SU-DHL-6 (cell line): Measurements from ENCODE around the gene AGAP1.

Experiments
- H2AFZ ChIP-seq: fragments of 200-600 bp; sonication (generic); 2 replicates; pipeline ENCODE4 v1.6.1; 2014; ENCODE audit warnings: low read depth, mild to moderate bottlenecking, moderate library complexity, mixed read lengths, antibody characterized with exemption, low read length; ENCODE audit not compliant: severe bottlenecking
- H3F3A ChIP-seq: fragments of 200-600 bp; shearing (Covaris generic); 2 replicates; pipeline ENCODE4 v1.6.0; 2016; ENCODE audit warnings: antibody characterized with exemption, mild to moderate bottlenecking; ENCODE audit not compliant: insufficient read depth
- H3K27ac ChIP-seq: fragments of 200-600 bp; sonication (generic); 2 replicates; pipeline ENCODE4 v1.5.1; 2016; ENCODE audit warnings: low read depth, mild to moderate bottlenecking, low read length, moderate library complexity, mixed read lengths
- H3K27me3 ChIP-seq: fragments of 200-600 bp; sonication (generic), shearing (Covaris generic); 2 replicates; pipeline ENCODE4 v1.6.0; 2014; ENCODE audit warnings: mild to moderate bottlenecking, low read length
- H3K36me3 ChIP-seq: fragments of 200-600 bp; sonication (generic); 2 replicates; pipeline ENCODE4 v1.6.1; 2014; ENCODE audit warnings: mild to moderate bottlenecking, low read length, mixed read lengths
- H3K4me2 ChIP-seq: fragments of 300-600, 200-600 bp; shearing (Covaris generic), sonication (generic); 2 replicates; pipeline ENCODE4 v1.6.0; 2014; ENCODE audit warnings: low read length, low read depth, mild to moderate bottlenecking; ENCODE audit not compliant: poor library complexity, severe bottlenecking
- H3K4me3 ChIP-seq: fragments of 200-600 bp; sonication (generic); 2 replicates; pipeline ENCODE4 v1.5.1; 2014; ENCODE audit warnings: antibody characterized with exemption, low read length, mild to moderate bottlenecking, mixed read lengths; ENCODE audit not compliant: insufficient read depth, poor library complexity, severe bottlenecking
- H3K79me2 ChIP-seq: fragments of 200-600 bp; sonication (generic); 2 replicates; pipeline ENCODE4 v1.6.1; 2014; ENCODE audit warnings: mild to moderate bottlenecking, low read length, moderate library complexity; ENCODE audit not compliant: insufficient read depth
- H3K9ac ChIP-seq: fragments of 200-600 bp; sonication (generic); 2 replicates; pipeline ENCODE4 v1.7.0; 2014; ENCODE audit warnings: mild to moderate bottlenecking, low read length
- H3K9me2 ChIP-seq: fragments of 200-600 bp; sonication (generic); replicated peaks from 2 replicates; pipeline ENCODE4 v1.6.1; 2014; ENCODE audit warnings: low read length; ENCODE audit not compliant: insufficient read depth
- H3K9me3 ChIP-seq: fragments of 200-600 bp; sonication (generic); 2 replicates; pipeline ENCODE4 v1.6.1; 2014; ENCODE audit warnings: low read length, mixed read lengths; ENCODE audit not compliant: insufficient read depth
- H4K20me1 ChIP-seq: fragments of 200-600 bp; sonication (generic); 2 replicates; pipeline ENCODE4 v1.6.1; 2014; ENCODE audit warnings: low read depth, mild to moderate bottlenecking, antibody characterized with exemption, low read length, moderate library complexity, mixed read lengths
- EZH2phosphoT487 ChIP-seq: fragments of 200-600 bp; sonication (generic), shearing (Covaris generic); conservative IDR thresholded peaks from 2 replicates; pipeline ENCODE4 v1.6.1; 2018; ENCODE audit warnings: mild to moderate bottlenecking, antibody characterized with exemption, low read length, moderate library complexity, mixed read lengths
- TF ChIP-seq, protein P1 (sequence below): fragments of 200-600 bp; sonication (generic); IDR thresholded peaks from one replicate; pipeline ENCODE4 v1.5.1; 2017; ENCODE audit warnings: antibody characterized with exemption, mild to moderate bottlenecking, low read length, moderate library complexity; ENCODE audit not compliant: insufficient read depth, poor library complexity, severe bottlenecking

Gene AGAP1

GRCh38 chr2:235634435-235635158 lies 140.8 kb downstream of the AGAP1 start:
- H3K27ac ChIP-seq, result no peak overlapping the region
- TF ChIP-seq, protein P1, sequence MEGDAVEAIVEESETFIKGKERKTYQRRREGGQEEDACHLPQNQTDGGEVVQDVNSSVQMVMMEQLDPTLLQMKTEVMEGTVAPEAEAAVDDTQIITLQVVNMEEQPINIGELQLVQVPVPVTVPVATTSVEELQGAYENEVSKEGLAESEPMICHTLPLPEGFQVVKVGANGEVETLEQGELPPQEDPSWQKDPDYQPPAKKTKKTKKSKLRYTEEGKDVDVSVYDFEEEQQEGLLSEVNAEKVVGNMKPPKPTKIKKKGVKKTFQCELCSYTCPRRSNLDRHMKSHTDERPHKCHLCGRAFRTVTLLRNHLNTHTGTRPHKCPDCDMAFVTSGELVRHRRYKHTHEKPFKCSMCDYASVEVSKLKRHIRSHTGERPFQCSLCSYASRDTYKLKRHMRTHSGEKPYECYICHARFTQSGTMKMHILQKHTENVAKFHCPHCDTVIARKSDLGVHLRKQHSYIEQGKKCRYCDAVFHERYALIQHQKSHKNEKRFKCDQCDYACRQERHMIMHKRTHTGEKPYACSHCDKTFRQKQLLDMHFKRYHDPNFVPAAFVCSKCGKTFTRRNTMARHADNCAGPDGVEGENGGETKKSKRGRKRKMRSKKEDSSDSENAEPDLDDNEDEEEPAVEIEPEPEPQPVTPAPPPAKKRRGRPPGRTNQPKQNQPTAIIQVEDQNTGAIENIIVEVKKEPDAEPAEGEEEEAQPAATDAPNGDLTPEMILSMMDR, result no peak
- TF ChIP-seq EZH2phosphoT487, result no peak
- H3K9me3 ChIP-seq, result no peaks in the 10 kb centered on the region
- H2AFZ ChIP-seq, result no peak overlapping the region
- H3K79me2 ChIP-seq, result no peaks in the 10 kb centered on the region
- H3K36me3 ChIP-seq, result no peaks in the 10 kb centered on the region
- H3K4me2 ChIP-seq, result no peak overlapping the region
- H3K9me2 ChIP-seq, result no peaks in the 10 kb centered on the region
- H3K4me3 ChIP-seq, result no peak overlapping the region
- no peaks in the 10 kb centered on the region for H4K20me1 ChIP-seq
- no peaks in the 10 kb centered on the region for H3K27me3 ChIP-seq
- no peaks in the 10 kb centered on the region for H3F3A ChIP-seq
- H3K9ac ChIP-seq, result no peak overlapping the region

DNA sequence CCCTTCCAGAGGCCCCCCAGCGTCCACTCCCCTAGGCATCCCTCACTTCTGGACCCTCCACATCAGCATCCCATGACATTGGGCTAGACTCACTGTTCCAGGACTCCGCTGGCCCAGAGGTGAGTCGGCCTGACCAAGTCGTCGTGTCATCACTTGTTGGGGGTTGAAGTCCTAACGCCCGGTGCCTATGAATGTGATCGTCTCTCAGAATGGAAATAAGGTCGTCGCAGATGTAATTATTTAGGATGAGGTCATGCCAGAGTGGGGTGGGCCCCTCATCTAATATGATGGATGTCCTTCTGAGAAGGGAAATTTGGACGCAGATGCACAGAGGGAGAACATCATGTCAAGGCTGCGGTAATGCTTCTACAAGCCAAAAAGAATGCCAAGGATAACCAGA lies 142.7 kb downstream of the AGAP1 start:
- Histone ChIP-seq H3K79me2 (no peaks in the 10 kb centered on the region), H3F3A (no peaks in the 10 kb centered on the region), H3K36me3 (no peaks in the 10 kb centered on the region), H2AFZ (no peak overlapping the region), H4K20me1 (no peaks in the 10 kb centered on the region), H3K9me2 (no peaks in the 10 kb centered on the region), H3K27ac (no peak overlapping the region), H3K4me2 (no peak overlapping the region), H3K4me3 (no peak overlapping the region), H3K9me3 (no peaks in the 10 kb centered on the region), H3K27me3 (no peaks in the 10 kb centered on the region), H3K9ac (no peak overlapping the region)
- no peak for TF ChIP-seq EZH2phosphoT487
- TF ChIP-seq, protein P1, result no peak

DNA sequence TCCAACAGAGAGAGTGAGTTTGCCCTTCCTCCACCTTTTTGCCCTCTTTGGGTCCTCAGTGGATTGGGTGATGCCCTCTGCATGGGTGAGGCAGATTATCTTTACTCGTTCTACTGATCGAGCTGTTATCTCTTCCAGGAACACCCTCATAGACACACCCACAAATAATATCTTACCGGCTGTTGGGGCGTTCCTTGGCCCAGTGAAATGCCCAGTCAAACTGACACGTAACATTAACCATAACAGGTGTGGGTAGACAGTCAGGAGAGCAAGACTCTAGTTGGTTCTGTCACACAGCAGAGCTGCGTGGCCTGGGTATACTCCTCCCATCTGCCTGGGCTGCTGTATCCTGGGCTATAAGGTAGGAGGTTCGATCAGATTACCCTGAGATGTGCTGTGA lies 144.1 kb downstream of the AGAP1 start:
- Histone ChIP-seq H3F3A (no peaks in the 10 kb centered on the region), H3K79me2 (no peaks in the 10 kb centered on the region), H4K20me1 (no peaks in the 10 kb centered on the region), H3K27ac (no peak overlapping the region), H3K4me2 (no peak overlapping the region), H3K27me3 (no peaks in the 10 kb centered on the region), H3K9me3 (no peaks in the 10 kb centered on the region), H3K36me3 (no peaks in the 10 kb centered on the region), H3K9ac (no peak overlapping the region), H3K9me2 (no peaks in the 10 kb centered on the region), H2AFZ (no peak overlapping the region), H3K4me3 (no peak overlapping the region)
- TF ChIP-seq, protein P1, result no peak
- no peak for TF ChIP-seq EZH2phosphoT487
